Caco-2 (cell line): ENCODE data around the gene KCTD15. TPM values are rescaled to one million over a fixed set of nuclear protein-coding genes. Genes with fewer than 3 reads are reported as not detected.
"Not testable (repeated sequence)": the region's sequence is repeated elsewhere in the genome, so short reads cannot be mapped to it uniquely, and the experiment has no call there.

ENCODE experiments used
- BruUV-seq: library from RNA; stranded (reverse); fragments of 400-500 nt; replicated peaks from 2 replicates; lab custom pipeline; 2021; lab: Mats Ljungman, UMichigan
- CTCF ChIA-PET: fragments of 300-600 bp; sonication (Branson Sonifier 250); formaldehyde crosslinking; loops from one replicate; lab custom pipeline; 2022; ENCODE audit warnings: antibody characterized with exemption; lab: Charles Lee
- POLR2A ChIA-PET: fragments of 300-600 bp; sonication (Branson Sonifier 250); formaldehyde crosslinking; loops from one replicate; lab custom pipeline; 2022; ENCODE audit warnings: antibody characterized with exemption; lab: Charles Lee
- DNase-seq, 2 experiments: peaks; one replicate each; pipeline versions ENCODE4 v3.0.0 to v3.0.0-alpha.2; 2020 to 2022
- H3K27me3 ChIP-seq: replicated peaks from 2 replicates; pipeline ENCODE4 v1.6.0; 2011; ENCODE audit warnings: low read length; ENCODE audit not compliant: control insufficient read depth, insufficient read depth
- H3K36me3 ChIP-seq: 2 replicates; pipeline ENCODE4 v1.5.1; 2011; ENCODE audit warnings: low read length; ENCODE audit not compliant: control insufficient read depth, insufficient read depth
- H3K4me1 ChIP-seq: fragments of 250-450 bp; sonication (Bioruptor Pico); 2 replicates; pipeline ENCODE4 v1.5.1; 2020; ENCODE audit warnings: mild to moderate bottlenecking
- H3K4me3 ChIP-seq: 2 replicates; pipeline ENCODE4 v1.5.1; 2011; ENCODE audit warnings: low read depth, mild to moderate bottlenecking, control low read depth, low read length
- H3K9me3 ChIP-seq: fragments of 250-450 bp; sonication (Bioruptor Pico); 2 replicates; pipeline ENCODE4 v1.5.1; 2020; ENCODE audit warnings: mild to moderate bottlenecking, moderate library complexity
- H3K27ac Mint-ChIP-seq: one replicate; pipeline ENCODE4 v1.8.0; 2022; ENCODE audit warnings: mixed read lengths; ENCODE audit not compliant: unreplicated experiment
- H3K27me3 Mint-ChIP-seq: one replicate; pipeline ENCODE4 v1.8.0; 2022; ENCODE audit warnings: mixed read lengths; ENCODE audit not compliant: insufficient read depth, unreplicated experiment
- H3K36me3 Mint-ChIP-seq: one replicate; pipeline ENCODE4 v1.8.0; 2022; ENCODE audit warnings: mild to moderate bottlenecking, mixed read lengths; ENCODE audit not compliant: insufficient read depth, unreplicated experiment
- H3K4me1 Mint-ChIP-seq: one replicate; pipeline ENCODE4 v1.8.0; 2022; ENCODE audit warnings: low read depth, mixed read lengths; ENCODE audit not compliant: unreplicated experiment
- H3K4me3 Mint-ChIP-seq: one replicate; pipeline ENCODE4 v1.8.0; 2022; ENCODE audit warnings: mild to moderate bottlenecking, moderate library complexity, mixed read lengths; ENCODE audit not compliant: unreplicated experiment
- H3K9me3 Mint-ChIP-seq: one replicate; pipeline ENCODE4 v1.8.0; 2022; ENCODE audit warnings: mixed read lengths; ENCODE audit not compliant: unreplicated experiment
- CTCF ChIP-seq, 2 experiments: fragments of 200-600 bp in 1 of 2; IDR thresholded peaks; 1 replicate in 1 of 2; 2 replicates in 1 of 2; pipeline versions ENCODE4 v1.5.1 to v1.8.0; 2011 to 2022; ENCODE audit warnings: antibody characterized with exemption in 1 of 2, control low read depth in 1 of 2, inconsistent platforms in 1 of 2, low read depth in 1 of 2, low read length in 1 of 2, mild to moderate bottlenecking in 1 of 2, moderate library complexity in 1 of 2; ENCODE audit not compliant: insufficient read depth in 1 of 2, severe bottlenecking in 1 of 2, unreplicated experiment in 1 of 2
- intact Hi-C: fragments of 100-400 bp; cut with micrococcal nuclease; formaldehyde crosslinking; loops from one replicate; pipeline ENCODE4 v1.10.0; 2022; ENCODE audit not compliant: unreplicated experiment
- total RNA-seq: library from RNA; stranded (reverse); gene quantifications from 2 replicates; pipeline ENCODE4 v1.2.3, GENCODE V29; 2022

Gene KCTD15
- total RNA-seq, 1 experiment from 2014 or later = 34.6 TPM

- Mint-ChIP-seq H3K4me1 (no peaks in the 10 kb centered on the region), H3K27me3 (no peaks in the 10 kb centered on the region), H3K9me3 (no peaks in the 10 kb centered on the region), H3K4me3 (no peak overlapping the region), H3K36me3 (peaks cover 9% of the 10 kb centered on the region), H3K27ac (no peak overlapping the region)
- BruUV-seq = no TSS peak
- 0 out of 2 replicates have a peak, but pooled peaks cover under 1% of the 10 kb centered on the region for H3K4me1 ChIP-seq
- TF ChIP-seq CTCF (IDR thresholded peaks at IDR 0.05; ENCODE audit: insufficient read depth in 1 of 2, low read depth in 1 of 2, low read length in 1 of 2, severe bottlenecking in 1 of 2, unreplicated experiment in 1 of 2) = no peak
- no peaks in the 10 kb centered on the region for H3K9me3 ChIP-seq
- H3K36me3 ChIP-seq = no peaks in the 10 kb centered on the region
- ChIA-PET POLR2A (no interaction called here), CTCF (no interaction called here)
- DNase-seq = no peak
- no peak overlapping the region for H3K4me3 ChIP-seq
- intact Hi-C loops = no loop called here
- H3K27me3 ChIP-seq = no peaks in the 10 kb centered on the region
Observed at GRCh38 chr19:33814181-33815165, 17.8 kb downstream of the KCTD15 start.

- peaks cover 9% of the 10 kb centered on the region for H3K36me3 Mint-ChIP-seq
- Histone ChIP-seq H3K36me3 (no peaks in the 10 kb centered on the region), H3K4me1 (0 out of 2 replicates have a peak, but pooled peaks cover 11% of the 10 kb centered on the region), H3K4me3 (no peak overlapping the region), H3K27me3 (no peaks in the 10 kb centered on the region), H3K9me3 (no peaks in the 10 kb centered on the region)
- intact Hi-C loops = no loop called here
- ChIA-PET POLR2A (no interaction called here), CTCF (interaction anchor here (0.9 kb wide), 1 partner anchor 182 kb away, joined by 3 read pairs; no protein-coding TSS in a partner anchor)
- no TSS peak for BruUV-seq
- H3K27ac Mint-ChIP-seq = no peak overlapping the region
- no peaks in the 10 kb centered on the region for H3K27me3 Mint-ChIP-seq
- no peak overlapping the region for H3K4me3 Mint-ChIP-seq
- TF ChIP-seq CTCF (IDR thresholded peaks at IDR 0.05; ENCODE audit: insufficient read depth in 1 of 2, low read depth in 1 of 2, low read length in 1 of 2, severe bottlenecking in 1 of 2, unreplicated experiment in 1 of 2) = no peak
- DNase-seq = no peak
- H3K9me3 Mint-ChIP-seq = no peaks in the 10 kb centered on the region
- H3K4me1 Mint-ChIP-seq = no peaks in the 10 kb centered on the region
Observed at GRCh38 chr19:33815380-33816340, 19.0 kb downstream of the KCTD15 start.

GRCh38 chr19:33818411-33818810, 21.7 kb downstream of the KCTD15 start:
- Histone ChIP-seq H3K9me3 (no peaks in the 10 kb centered on the region), H3K36me3 (no peaks in the 10 kb centered on the region), H3K4me1 (0 out of 2 replicates have a peak, but pooled peaks cover 11% of the 10 kb centered on the region), H3K27me3 (no peaks in the 10 kb centered on the region), H3K4me3 (no peak overlapping the region)
- no peak overlapping the region for H3K27ac Mint-ChIP-seq
- peak overlapping the region; percentile 30 for H3K4me3 Mint-ChIP-seq
- ChIA-PET POLR2A (interaction anchor here (0.7 kb wide), 1 partner anchor 389 kb away, joined by 8 read pairs; no protein-coding TSS in a partner anchor), CTCF (interaction anchor here (0.8 to 1.5 kb wide), 3 partner anchors 24 to 327 kb away, joined by 3 to 8 read pairs (median 3); no protein-coding TSS in a partner anchor)
- BruUV-seq = no TSS peak
- DNase-seq = no peak
- H3K36me3 Mint-ChIP-seq = no peaks in the 10 kb centered on the region
- H3K9me3 Mint-ChIP-seq = no peaks in the 10 kb centered on the region
- intact Hi-C loops = no loop called here
- TF ChIP-seq CTCF (IDR thresholded peaks at IDR 0.05; ENCODE audit: insufficient read depth in 1 of 2, low read depth in 1 of 2, low read length in 1 of 2, severe bottlenecking in 1 of 2, unreplicated experiment in 1 of 2) = no peak
- H3K4me1 Mint-ChIP-seq = no peaks in the 10 kb centered on the region
- H3K27me3 Mint-ChIP-seq = peaks cover 2% of the 10 kb centered on the region

GRCh38 chr19:33819078-33819477, 22.4 kb downstream of the KCTD15 start:
- H3K27me3 Mint-ChIP-seq, H3K9me3 ChIP-seq, H3K4me1 Mint-ChIP-seq, DNase-seq, H3K27me3 ChIP-seq, intact Hi-C loops, H3K36me3 ChIP-seq, H3K9me3 Mint-ChIP-seq, BruUV-seq, H3K36me3 Mint-ChIP-seq, H3K27ac Mint-ChIP-seq, H3K4me3 ChIP-seq: not testable (repeated sequence)
- peak overlapping the region; percentile 74 for H3K4me3 Mint-ChIP-seq
- H3K4me1 ChIP-seq = 0 out of 2 replicates have a peak, but pooled peaks cover 11% of the 10 kb centered on the region
- CTCF ChIA-PET = interaction anchor here (0.6 to 1.5 kb wide), 4 partner anchors 9 to 326 kb away, joined by 3 to 8 read pairs (median 4); no protein-coding TSS in a partner anchor
- POLR2A ChIA-PET = interaction anchor here (0.6 to 0.7 kb wide), 3 partner anchors 23 to 390 kb away, joined by 3 to 8 read pairs (median 3); partner anchors contain the start of gene KCTD15
